ENCODE measurements around the gene ULBP2.
"Not testable (repeated sequence)": the region's sequence is repeated elsewhere in the genome, so short reads cannot be mapped to it uniquely, and the experiment has no call there.

The ULBP2 gene

GRCh38 chr6:149951626-149952025, 9.8 kb downstream of the ULBP2 start:
- DNase-seq, result no peak

- DNase-seq, result not testable (repeated sequence)
Observed at GRCh38 chr6:149953390-149953789, 11.6 kb downstream of the ULBP2 start.

GRCh38 chr6:149953934-149954327, 12.1 kb downstream of the ULBP2 start:
- DNase-seq, result not testable (repeated sequence)

GRCh38 chr6:149954328-149954983, 12.6 kb downstream of the ULBP2 start:
- DNase-seq, result not testable (repeated sequence)

GRCh38 chr6:149954984-149955653, 13.3 kb downstream of the ULBP2 start:
- DNase-seq, result not testable (repeated sequence)

GRCh38 chr6:149955654-149956317, 14.0 kb downstream of the ULBP2 start:
- DNase-seq, result not testable (repeated sequence)

- DNase-seq, result not testable (repeated sequence)
Observed at GRCh38 chr6:149958124-149958523, 16.3 kb downstream of the ULBP2 start.

GRCh38 chr6:149959806-149960205, 18.0 kb downstream of the ULBP2 start:
- not testable (repeated sequence) for DNase-seq

GRCh38 chr6:149960488-149960887, 18.7 kb downstream of the ULBP2 start:
- DNase-seq, result no peak

GRCh38 chr6:149961728-149962425, 20.1 kb downstream of the ULBP2 start:
- DNase-seq, result peak; percentile 55

GRCh38 chr6:149962461-149963211, 20.8 kb downstream of the ULBP2 start:
- DNase-seq, result no peak

GRCh38 chr6:149963212-149963461, 21.3 kb downstream of the ULBP2 start:
- no peak for DNase-seq

- DNase-seq, result peak; percentile 85
Observed at GRCh38 chr6:149963462-149964307, 21.9 kb downstream of the ULBP2 start, which contains the start of gene ULBP1. Gene ULBP1 (plus strand): TSS chr6:149963943. CDS start chr6:149964050, 107 bp downstream.

- peak; percentile 43 for DNase-seq
Observed at GRCh38 chr6:149964308-149965193, 22.7 kb downstream of the ULBP2 start.

- DNase-seq, result peak; percentile 53
Observed at GRCh38 chr6:149965194-149966020, 23.6 kb downstream of the ULBP2 start.

GRCh38 chr6:149966319-149966718, 24.5 kb downstream of the ULBP2 start:
- not testable (repeated sequence) for DNase-seq

GRCh38 chr6:149967591-149967990, 25.8 kb downstream of the ULBP2 start:
- no peak for DNase-seq

- not testable (repeated sequence) for DNase-seq
Observed at GRCh38 chr6:149967999-149968398, 26.2 kb downstream of the ULBP2 start.

- not testable (repeated sequence) for DNase-seq
Observed at GRCh38 chr6:149968909-149969308, 27.1 kb downstream of the ULBP2 start.

GRCh38 chr6:149969635-149970034, 27.8 kb downstream of the ULBP2 start:
- DNase-seq, result no peak
